Brain microvascular endothelial cell (primary cell): Measurements from ENCODE around the gene POU2F3.

ENCODE experiments used
- DNase-seq: peaks from one replicate; pipeline ENCODE4 v3.0.0-alpha.2; 2020
- H3K27ac ChIP-seq: fragments of 250-450 bp; sonication (Bioruptor Pico); 2 replicates; pipeline ENCODE4 v1.5.1; 2020; ENCODE audit warnings: mild to moderate bottlenecking, moderate library complexity
- H3K27me3 ChIP-seq: fragments of 250-450 bp; sonication (Bioruptor Pico); replicated peaks from 2 replicates; pipeline ENCODE4 v1.5.1; 2020; ENCODE audit warnings: mild to moderate bottlenecking
- H3K36me3 ChIP-seq: fragments of 250-450 bp; sonication (Bioruptor Pico); replicated peaks from 2 replicates; pipeline ENCODE4 v1.5.1; 2020; ENCODE audit warnings: mild to moderate bottlenecking
- H3K4me3 ChIP-seq: 2 replicates; pipeline ENCODE4 v1.5.1; 2011; ENCODE audit warnings: low read depth, mild to moderate bottlenecking, control low read depth, low read length, moderate library complexity
- in situ Hi-C: cut with HindIII; loops from 2 replicates; pipeline ENCODE4 v1.10.0; 2017; ENCODE audit warnings: low sequenced_read_pairs, low pct_ligation_motif_present
- TF ChIP-seq, protein P1 (sequence below): IDR thresholded peaks from 2 replicates; pipeline ENCODE4 v1.5.1; 2011; ENCODE audit warnings: low read depth, mild to moderate bottlenecking, moderate library complexity, low read length, control low read depth, inconsistent platforms; ENCODE audit errors: missing control alignments

Gene POU2F3

DNA sequence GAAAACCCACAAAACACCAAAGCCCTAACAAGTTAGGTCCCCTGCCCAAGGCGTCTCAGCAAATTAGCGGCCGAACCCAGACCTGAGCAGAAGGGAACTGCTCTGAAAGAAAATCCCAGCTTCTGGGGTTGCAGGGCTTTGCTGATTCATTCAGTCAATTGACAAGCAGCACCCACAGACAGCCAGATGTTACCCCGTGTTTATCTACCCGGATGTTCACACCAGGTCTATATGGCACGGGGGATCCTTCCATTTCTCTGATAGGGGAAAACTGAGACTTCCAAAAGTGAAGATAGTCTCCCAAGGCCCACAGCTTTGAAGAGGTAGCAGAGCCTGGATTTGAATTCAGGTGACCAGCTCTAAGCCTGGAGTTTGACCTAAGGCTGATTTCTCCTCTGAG is 43.1 kb upstream of the POU2F3 start:
- DNase-seq: no peak
- H3K27me3 ChIP-seq: peaks cover 10% of the 10 kb centered on the region
- TF ChIP-seq, protein P1, sequence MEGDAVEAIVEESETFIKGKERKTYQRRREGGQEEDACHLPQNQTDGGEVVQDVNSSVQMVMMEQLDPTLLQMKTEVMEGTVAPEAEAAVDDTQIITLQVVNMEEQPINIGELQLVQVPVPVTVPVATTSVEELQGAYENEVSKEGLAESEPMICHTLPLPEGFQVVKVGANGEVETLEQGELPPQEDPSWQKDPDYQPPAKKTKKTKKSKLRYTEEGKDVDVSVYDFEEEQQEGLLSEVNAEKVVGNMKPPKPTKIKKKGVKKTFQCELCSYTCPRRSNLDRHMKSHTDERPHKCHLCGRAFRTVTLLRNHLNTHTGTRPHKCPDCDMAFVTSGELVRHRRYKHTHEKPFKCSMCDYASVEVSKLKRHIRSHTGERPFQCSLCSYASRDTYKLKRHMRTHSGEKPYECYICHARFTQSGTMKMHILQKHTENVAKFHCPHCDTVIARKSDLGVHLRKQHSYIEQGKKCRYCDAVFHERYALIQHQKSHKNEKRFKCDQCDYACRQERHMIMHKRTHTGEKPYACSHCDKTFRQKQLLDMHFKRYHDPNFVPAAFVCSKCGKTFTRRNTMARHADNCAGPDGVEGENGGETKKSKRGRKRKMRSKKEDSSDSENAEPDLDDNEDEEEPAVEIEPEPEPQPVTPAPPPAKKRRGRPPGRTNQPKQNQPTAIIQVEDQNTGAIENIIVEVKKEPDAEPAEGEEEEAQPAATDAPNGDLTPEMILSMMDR: no peak

DNA sequence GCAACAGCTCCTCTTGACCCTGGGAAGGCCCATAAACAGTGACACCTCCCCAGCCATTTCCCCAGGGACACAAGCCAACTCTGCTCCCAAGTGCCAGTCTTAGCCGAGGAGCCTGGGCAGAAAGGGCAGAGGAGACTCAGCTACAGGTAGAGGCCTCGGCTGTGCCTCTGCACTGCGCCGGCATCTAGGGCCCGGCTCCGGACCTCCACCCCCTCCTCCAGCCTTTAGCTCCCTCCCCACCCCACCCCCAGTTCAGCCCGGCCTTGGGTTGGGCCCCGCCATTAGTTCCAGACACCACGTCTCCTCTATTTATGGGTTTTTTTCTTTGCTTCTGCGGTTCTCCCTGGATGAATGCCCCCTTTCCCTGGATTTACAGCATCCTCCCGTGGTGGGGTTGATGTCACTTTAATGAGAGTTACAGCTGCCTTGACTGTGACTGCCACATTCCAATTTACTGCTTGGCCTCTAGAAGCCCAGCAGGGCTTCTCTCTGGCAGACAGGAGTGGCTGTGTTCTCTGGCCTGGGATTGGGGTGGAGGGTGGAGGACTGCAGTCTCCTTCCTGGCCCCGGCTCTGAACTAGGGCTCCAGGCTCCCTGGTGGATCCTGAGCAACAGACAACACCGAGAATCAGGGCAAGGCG is 42.6 kb upstream of the POU2F3 start:
- in situ Hi-C loops: no loop called here
- H3K27me3 ChIP-seq: peaks cover 10% of the 10 kb centered on the region
- DNase-seq: no peak
- no peaks in the 10 kb centered on the region for H3K36me3 ChIP-seq
- no peak overlapping the region for H3K27ac ChIP-seq
- TF ChIP-seq, protein P1: no peak
- no peak overlapping the region for H3K4me3 ChIP-seq

More for the DNA sequence above, 43.1 kb upstream of the POU2F3 start:
- Histone ChIP-seq H3K36me3 (no peaks in the 10 kb centered on the region), H3K27ac (no peak overlapping the region), H3K4me3 (no peak overlapping the region)
- in situ Hi-C loops: no loop called here

DNA sequence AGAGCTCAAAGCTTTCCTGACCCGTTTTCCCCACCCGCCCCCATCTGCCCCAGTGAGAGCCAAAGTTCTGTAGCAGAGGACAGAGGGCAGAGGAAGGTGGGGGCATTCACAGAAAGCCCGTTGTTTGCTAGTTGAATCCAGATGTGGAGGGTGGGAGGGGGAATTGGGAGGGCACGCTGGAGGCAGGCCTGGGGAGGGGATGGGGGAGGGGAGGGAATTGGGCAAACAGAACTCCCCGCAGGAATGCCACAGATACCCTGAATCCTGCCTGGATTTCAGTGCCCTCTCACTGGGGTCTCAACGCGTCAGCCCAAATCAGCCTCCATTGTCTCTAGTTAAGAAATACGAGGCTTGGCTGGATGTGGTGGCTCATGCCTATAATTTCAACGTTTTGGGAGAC is 42.0 kb upstream of the POU2F3 start:
- Histone ChIP-seq H3K27ac (no peak overlapping the region), H3K36me3 (no peaks in the 10 kb centered on the region), H3K27me3 (peaks cover 8% of the 10 kb centered on the region), H3K4me3 (no peak overlapping the region)
- no peak for DNase-seq
- TF ChIP-seq, protein P1: no peak
- in situ Hi-C loops: no loop called here

DNA sequence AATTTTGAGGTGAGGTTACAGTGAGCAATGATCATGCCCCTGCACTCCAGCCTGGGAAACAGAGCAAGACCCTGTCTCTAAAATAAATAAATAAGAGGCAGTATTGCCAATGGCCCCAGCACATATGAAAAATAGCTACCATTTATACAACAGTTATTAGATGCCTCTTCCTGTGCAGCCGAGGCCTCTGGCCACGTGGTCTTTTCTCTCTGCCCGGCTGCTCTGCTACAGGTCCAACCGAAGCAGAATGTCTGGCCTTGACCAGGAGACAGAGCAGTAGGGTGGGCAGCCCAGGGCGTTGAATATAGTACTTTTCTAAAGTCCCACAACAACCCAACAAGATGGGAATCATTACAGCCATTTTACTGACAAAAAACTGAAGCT is 41.5 kb upstream of the POU2F3 start:
- H3K4me3 ChIP-seq: no peak overlapping the region
- TF ChIP-seq, protein P1: no peak
- H3K36me3 ChIP-seq: no peaks in the 10 kb centered on the region
- H3K27ac ChIP-seq: no peak overlapping the region
- H3K27me3 ChIP-seq: peaks cover 5% of the 10 kb centered on the region
- in situ Hi-C loops: no loop called here
- DNase-seq: no peak

DNA sequence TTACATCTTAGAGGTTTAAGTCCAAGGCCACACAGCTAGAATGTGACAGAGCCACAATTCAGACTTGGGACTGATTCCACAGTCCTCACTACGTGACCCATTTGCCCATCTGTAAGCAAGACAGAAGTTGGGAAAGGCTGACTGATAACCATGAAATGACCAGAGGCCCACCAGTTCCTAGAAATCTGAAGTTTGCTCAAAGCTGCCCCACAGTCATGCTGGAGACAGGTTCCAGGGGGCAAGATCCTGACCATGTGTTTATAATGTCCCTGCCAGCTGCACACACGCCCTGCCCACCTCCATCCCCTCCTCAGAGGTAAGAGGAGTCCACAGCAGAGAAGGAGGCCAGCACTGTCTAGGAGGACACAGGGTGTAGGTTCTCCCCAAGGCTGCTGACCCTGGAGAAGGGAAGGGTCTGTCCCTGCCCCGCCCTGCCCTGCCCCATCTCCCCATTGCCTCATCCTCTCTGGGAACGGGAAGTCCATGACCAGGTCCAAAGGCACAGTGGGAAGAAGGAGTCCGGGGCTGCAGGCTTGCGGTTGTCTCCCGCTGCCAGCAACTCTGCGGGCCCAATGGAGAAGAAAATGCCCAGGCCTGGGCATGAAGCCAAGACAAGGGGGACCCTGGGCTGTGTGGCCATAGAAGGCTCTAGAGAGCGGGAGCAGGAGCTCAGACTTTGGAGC is 41.0 kb upstream of the POU2F3 start:
- H3K36me3 ChIP-seq: no peaks in the 10 kb centered on the region
- no peak for DNase-seq
- peaks cover 4% of the 10 kb centered on the region for H3K27me3 ChIP-seq
- in situ Hi-C loops: no loop called here
- H3K27ac ChIP-seq: no peak overlapping the region
- TF ChIP-seq, protein P1: no peak
- no peak overlapping the region for H3K4me3 ChIP-seq
